GM21786 (cell line): ENCODE measurements around the gene IRAK2.
A peak's percentile ranks its signal among the peaks of the same experiment; 100 is the strongest.

Source experiments
- ATAC-seq: cut with Tn5 transposase; IDR thresholded peaks from one replicate; pipeline ENCODE4 v1.9.1; 2021; ENCODE audit not compliant: unreplicated experiment

IRAK2 gene

DNA sequence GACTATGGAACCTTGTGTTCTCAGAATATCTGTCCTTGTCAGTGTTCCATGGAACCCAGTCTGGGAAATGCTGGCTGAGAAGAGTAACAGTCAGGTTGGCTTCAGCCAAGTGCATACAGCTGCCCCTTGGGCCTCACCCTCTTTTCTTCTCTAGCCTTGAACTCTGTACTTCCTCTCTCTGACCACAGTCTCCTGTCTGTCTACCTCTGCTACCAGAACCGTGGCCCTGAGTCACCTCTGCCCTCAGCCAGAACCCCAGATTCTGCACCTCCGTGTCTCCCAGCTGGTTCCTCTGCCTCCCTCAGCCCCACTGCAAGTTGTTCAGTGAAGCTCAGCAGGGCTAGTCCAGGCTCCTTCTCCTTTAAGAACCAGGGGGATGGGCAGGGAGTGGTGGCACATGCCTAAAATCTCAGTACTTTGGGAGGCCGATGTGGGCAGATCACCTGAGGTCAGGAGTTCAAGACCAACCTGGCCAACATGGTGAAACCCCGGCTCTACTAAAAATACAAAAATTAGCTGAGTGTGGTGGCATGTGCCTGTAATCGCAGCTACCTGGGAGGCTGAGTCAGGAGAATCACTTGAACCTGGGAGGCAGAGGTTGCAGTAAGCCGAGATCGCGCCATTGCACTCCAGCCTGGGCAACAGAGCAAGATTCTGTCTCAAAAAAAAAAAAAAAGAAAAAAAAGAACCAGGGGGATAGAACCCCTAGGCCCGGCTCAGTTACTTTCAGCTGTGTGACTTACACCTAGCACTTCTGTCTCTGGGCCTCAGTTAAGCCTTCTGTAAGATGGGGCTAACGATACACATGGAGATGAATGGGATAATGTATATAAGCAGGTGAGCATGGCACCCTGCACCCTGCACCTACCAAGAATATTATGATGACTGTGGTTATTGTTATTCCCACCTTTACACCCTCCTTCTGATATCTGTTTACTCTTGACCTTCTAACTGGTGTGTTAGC, 59.2 kb downstream of the IRAK2 start:
- ATAC-seq = peak; percentile 72

DNA sequence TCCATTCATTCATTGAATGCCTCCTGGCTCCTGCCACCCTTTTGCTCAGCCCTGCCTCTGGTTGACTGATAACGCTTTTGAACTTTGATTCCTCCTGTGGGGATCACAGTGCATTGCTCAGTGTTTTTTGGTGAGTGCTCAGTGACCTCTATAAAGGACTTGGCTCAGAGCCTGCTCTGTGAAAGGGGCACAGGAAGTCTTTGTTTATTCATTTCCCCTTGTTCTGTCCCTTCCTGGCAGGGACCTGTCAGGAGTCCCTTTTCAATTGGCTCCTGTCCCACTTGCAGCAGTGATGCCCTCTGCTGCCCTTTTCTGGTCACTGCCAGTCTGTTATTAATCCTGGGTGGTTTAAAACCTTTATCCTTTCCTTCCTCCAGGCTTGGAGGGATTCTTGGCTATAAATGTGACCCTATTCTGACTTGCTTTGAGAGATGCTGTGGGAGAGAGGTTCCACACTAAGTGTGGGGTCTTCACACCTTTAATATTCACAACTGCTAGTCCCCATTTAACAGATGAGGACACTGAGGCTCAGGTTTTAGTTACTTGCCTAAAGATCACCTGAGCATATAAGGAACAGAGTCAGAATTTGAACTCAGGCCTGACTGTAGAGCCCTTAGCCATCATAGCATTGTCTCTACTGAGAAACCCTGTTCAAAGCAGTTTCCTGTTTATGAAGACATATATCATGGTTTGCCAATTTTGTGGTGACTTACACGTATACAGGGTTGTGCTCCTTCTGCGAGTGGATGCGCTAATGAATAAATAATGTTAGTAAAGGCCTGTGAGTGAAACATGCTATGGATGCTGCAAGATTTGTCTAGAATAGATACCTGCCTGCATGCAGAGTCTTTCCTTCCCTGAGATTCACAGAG, 60.3 kb downstream of the IRAK2 start:
- ATAC-seq = peak; percentile 46

DNA sequence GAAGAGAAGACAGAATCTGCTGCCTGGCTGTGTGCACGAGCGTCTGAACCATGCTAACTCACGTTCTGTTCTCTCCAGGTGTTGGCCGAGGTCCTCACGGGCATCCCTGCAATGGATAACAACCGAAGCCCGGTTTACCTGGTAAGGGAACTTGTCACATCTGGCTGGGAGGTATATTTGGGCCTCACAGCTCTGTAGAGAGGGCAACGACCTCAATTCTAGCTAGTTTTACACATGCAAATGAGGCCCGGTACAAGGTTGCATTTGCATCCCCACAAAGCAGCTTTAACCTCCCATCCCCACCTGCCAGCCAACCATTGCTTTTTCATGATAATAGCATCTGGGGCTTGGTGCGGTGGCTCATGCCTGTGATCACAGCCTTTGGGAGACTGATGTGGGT, 61.6 kb downstream of the IRAK2 start:
- ATAC-seq = no peak

DNA sequence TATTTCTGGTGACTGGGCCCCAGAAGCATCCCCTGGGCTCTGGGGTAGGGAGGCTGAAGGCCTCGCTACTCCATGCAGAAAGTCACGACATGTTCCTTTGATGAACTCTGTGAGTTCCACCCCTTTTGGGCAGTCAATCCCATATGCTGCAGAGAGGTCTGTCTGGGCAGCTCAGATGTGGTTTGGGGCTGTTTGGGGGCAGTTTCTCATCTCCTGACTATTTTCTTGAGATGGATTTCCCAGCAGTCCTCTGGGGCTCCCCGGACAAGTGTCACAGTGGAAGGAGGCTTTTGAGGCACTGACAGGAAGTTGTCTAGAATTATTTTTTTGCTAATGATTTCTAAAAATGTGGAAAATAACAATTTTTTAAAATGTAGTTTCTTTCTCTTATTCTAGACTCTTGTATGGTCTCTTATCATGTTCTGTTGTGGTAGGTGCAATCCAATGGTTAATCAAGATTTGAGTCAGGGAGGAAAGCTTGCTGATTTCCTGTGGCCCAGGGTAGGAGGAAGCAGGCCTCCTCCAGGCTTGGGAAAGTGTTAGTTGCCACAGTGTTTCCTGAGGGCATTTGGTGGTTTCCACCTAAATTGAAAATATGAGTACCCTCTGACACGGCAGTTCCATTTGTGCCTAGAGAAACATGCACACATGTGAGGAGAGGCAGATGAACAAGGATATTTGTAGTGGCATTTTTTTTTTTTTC, 63.7 kb downstream of the IRAK2 start:
- ATAC-seq = no peak

DNA sequence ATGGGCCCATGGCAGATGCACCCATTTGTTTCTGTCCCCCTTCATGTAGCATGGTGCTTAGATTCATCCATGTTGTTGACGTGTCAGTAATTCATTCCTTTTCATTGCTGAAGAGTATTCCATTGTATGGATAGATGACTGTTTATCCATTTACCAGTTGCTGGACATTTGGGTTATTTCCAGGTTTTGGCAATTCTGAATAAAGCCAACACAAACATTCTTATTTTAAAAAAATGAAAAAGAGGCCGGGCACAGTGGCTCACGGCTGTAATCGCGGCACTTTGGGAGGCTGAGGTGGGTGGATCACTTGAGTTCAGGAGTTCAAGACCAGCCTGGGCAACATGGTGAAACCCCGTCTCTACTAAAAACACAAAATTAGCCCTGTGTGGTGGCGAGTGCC, 64.9 kb downstream of the IRAK2 start:
- no peak for ATAC-seq

DNA sequence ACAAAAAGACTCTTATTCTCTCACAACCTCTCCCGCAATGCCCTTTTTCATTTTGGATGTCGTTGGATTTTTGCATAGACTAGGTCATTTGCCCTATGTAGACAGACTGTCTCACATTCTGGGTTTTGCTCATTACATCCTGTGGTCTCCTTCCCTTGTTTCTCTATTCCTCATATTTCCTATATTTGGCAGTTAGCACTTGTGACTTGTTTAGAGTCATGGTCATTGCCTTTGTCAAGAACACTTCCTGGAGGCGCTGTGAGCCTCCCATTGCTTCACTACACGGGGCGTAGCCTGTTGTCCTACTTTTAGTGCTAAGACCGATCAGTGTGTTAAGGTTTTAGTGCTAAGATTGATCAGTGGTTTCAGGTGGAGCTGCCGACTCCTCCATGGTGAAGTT, 67.4 kb downstream of the IRAK2 start:
- ATAC-seq = no peak

DNA sequence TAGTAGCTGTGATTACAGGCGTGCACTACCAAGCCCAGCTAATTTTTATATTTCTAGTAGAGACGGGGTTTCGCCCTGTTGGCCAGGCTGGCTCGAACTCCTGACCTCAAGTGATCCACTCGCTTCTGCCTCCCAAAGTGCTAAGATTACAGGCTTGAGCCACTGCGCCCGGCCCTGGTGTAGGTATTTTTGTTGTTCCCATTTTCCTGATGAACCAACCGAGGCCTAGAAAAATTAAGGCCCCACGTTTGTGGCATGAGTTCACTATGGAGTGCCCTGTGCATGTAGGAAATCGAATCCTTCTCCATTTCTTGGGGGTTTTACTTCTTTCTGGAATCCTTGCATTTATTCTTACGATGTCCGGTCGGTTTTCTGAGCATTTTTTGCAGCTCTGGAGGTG, 69.3 kb downstream of the IRAK2 start:
- no peak for ATAC-seq

DNA sequence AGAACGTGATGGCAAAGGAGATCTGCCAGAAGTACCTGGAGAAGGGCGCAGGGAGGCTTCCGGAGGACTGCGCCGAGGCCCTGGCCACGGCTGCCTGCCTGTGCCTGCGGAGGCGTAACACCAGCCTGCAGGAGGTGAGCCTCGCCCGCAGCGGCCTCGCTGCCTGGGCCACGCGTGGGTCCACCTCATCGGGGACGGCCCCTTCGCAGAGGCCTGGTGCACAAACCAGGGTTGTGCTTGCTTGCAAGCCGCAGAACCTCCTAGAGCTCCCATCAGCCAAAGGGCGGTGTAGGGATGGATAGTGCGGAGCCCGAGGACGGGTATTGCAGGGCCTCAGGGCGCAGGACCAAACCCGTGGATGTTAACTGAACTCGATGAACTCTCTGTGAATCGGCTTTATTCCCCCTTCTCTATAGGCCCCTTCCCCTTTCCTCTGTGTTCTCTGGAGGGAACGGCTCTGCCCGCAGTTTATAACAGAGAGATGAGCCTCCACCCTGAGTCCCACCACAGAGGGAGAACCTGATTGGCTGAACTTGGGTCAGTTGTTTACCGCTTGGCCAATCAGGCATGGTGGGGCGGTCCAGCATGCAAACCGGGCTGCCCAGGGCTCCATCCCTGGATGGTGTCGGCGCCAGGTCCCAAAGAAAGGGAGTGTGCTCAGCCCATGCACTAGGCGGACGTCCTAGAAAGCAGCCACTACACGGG, 70.0 kb downstream of the IRAK2 start:
- ATAC-seq = no peak

DNA sequence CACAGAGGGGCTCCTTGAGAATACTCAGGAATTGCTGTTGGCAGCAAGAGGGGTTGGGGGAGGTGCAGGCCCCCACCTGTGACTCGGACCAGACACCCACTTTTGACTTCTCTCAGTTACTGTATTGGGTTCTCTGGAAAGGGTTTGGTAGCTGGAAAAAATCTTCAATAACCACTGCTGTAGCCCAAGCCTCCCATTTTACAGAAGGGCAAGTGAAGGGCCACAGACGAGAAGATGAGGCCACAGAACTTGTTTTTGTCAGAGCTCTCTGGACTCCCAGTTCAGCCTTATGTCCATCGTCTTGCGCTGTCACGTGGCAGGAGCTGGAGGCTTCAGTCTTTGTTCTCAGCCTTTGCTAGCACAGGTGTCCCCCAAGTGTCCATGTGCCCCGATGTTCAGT, 70.8 kb downstream of the IRAK2 start:
- no peak for ATAC-seq

DNA sequence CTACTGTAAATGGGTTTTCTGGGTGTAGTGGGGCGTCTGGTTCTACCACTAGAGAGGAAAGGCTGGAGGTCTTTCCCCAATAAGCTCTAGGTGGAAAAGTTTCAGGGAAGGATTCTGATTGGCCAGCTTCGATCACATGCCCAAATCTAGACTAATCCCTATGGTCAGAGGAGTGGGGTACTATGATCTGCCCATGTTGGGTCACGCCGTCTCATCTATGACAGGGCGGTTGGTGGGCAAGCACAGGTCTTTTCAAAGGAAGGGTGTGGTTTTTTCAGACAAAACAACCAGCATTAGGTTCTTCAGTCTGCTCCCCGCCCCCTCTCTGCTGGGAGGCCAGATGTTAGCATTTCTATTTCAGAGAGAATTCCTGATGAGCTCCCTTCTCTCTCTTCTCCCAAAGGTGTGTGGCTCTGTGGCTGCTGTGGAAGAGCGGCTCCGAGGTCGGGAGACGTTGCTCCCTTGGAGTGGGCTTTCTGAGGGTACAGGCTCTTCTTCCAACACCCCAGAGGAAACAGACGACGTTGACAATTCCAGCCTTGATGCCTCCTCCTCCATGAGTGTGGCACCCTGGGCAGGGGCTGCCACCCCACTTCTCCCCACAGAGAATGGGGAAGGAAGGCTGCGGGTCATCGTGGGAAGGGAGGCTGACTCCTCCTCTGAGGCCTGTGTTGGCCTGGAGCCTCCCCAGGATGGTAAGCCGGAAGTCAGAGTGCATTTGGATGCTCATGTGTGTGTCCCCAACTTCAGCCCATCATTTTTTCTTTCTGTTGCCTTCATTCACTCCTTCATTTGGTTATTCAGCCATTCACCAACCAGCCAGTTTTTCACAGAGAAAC, 73.8 kb downstream of the IRAK2 start:
- ATAC-seq = no peak

DNA sequence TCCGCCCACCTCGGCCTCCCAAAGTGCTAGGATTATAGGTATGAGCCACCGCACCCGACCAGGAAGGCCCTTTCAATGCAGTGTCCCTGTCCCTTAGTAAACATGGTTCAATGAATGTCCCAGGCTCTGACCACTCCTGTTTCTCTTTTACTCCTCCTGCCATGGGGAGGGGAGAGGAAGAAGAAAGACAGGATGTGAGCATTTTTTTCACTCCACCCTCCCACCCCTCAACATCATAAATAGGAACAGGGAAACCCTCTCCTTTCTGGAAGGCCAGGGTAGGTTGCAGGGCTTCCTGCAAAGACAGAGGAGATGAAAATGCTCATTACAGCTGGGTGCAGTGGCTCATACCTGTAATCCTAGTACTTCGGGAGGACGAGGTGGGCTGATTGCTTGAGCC, 76.1 kb downstream of the IRAK2 start:
- no peak for ATAC-seq

DNA sequence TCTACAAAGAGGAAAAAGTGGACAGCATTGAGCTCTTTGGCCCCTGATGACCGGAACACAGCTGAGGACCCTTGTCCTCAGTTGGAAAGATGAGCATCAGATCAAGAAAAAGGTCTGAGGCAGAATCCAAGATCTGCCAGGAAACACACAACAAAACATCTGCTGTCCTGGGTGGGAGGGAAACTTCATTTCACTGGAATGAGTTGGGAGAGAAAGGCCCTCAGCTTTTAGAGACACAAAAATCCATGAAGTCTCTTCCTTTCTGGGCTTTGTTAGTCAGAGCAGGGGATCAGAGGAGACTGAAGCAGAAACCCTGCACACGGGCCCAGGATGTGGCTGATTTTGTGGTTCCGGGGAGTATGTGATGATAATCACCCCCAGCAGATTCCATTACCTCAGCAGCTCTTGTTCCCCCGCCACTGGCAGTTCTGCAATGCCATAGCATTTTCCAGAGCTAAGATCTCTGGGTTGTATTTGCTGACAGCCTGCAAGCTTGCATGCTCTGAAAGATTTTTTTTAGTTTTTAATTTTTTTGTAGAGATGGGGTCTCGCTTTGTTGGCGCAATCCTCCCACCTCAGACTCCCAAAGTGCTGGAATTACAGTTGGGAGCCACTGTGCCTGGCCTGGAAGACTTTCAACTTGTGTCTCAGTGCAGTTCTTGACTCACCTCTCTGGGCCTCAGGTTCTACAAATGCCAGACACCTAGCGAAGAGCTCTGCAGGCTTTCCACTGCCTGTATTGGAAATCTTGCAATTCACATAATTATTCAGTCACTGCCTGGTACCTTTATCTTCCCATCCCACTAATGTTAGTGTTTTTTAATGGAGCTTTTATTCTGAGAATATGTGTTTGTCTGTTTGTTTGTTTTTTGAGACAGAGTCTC, 77.7 kb downstream of the IRAK2 start:
- no peak for ATAC-seq

DNA sequence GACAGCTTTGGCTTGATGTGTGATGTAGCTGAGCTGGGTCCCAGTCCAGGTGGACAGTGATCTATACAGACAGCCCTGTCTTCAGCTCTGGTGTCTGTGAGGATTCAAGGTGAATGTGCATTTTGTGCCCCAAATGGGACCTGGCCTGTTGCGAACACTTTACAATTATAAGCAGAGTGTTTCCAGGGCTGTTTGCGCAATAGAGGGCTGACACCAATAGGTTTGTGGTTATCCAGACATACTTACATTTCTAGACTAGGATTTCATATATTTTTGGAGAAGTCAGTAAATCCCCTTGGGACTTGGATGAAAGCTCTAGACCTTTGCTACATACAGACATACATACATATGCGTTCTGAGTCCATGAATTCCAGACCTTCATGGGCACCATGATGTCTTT, 79.3 kb downstream of the IRAK2 start:
- ATAC-seq = no peak

DNA sequence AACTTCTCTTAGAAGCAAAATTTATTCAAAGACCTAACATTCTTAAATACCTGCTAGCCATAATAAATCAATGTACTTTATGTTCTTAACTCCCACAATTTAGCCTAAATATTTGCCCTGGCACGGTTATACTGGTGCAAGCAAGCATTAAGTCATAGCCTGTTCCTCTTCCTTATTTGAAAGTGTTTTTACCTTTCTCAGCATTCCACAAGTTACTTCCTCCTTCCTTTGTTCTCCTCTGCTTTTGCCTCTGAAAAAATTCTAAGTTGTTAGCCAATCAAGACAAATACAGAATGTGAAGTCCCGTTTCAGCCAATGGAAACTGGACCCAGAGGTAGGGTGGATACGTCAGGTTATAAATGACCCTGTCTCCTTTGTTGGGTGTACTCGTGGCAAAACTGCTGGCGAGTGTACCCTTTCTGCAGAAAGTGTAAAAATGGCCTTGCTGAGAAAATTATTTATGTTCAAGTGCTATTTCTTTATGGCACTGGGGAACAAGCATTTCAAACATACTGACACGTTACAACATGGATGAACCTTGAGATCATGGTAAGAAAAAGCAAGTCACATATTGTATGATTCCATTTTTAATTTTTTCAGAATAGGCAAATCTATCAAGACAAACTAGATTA, 80.5 kb downstream of the IRAK2 start:
- ATAC-seq = no peak

DNA sequence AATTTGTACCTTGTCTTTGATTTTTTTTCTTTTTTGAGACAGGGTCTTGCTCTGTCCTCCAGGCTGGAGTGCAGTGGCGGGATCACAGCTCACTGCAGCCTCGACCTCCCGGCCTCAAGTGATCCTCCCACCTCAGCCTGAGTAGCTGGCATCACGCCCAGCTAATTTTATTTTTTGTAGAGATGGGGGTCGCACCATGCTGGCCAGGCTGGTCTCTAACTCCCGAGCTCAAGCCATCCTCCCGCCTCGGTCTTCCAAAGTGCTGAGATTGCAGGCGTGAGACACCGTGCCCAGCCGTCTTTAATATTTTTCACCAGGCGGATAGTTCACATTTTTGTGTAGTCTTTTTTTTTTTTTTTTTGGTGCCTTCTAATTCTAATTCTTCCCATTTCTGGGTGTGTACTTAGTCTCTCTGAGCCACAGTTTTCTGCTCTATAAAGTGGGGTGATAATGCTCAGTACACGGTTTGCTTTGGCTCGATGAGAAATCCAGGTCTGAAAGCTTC, 83.0 kb downstream of the IRAK2 start:
- ATAC-seq = no peak

DNA sequence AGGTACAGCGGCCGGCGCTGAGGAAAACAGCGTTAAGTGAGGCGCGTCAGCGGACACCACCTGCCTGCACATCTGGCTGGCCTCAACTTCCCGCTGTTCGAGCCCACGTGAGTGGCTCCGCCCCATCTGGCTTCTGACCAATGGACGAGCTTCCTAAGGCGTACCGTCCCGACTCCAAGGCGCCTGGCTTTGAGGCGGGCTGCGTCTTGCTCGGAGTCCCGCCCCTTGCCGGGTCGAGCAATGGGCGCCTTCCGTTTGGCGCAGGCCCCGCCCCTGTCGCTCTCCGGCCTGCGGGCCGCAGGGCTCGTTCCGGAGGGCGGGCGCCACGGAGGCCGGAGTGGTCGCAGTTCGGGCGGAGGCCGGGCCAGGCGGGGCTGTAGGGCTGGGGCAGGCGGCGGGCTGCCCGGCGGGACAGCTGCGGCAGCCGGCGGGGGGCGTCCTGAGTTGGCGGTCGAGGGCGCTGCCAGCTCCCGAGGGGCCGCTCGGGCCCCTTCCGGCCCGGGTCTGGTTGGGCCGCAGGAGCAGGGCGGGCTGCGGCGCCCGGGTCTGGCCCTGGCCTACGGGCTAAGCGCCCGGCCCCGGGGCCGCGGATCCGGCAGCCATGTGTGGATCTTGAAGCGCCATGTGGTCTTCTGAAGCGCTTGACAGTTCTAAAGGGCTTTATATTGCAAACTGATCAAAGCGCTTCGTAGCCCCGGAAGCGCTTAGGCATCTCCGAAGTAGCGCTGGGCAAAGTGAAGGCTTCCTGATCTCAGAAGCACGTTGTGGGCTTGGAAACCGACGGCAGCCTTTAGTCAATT, 83.7 kb downstream of the IRAK2 start, which contains the start of gene TATDN2:
Gene TATDN2 (plus strand): TSS at position 276 of the 800 bp plus-strand sequence. CDS start 742 bp downstream, outside the sequence.
- peak; percentile 95 for ATAC-seq
